GM23338 (cell line): Measurements from ENCODE around the gene ZNF217. TPM values are rescaled to one million over a fixed set of nuclear protein-coding genes. Genes with fewer than 3 reads are reported as not detected.

Source experiments
- CREB1 ChIP-seq: fragments of 250-450 bp; sonication (Bioruptor Pico); IDR thresholded peaks from 2 replicates; pipeline ENCODE4 v1.5.0; 2020; ENCODE audit warnings: low read depth, mild to moderate bottlenecking, moderate library complexity
- CTCF ChIP-seq, 2 experiments: fragments of 200-600 bp in 1 of 2; sonication (generic) in 1 of 2; conservative IDR thresholded peaks; 2 replicates each; pipeline versions ENCODE4 v1.5.1 to v1.6.1; 2016 to 2017; ENCODE audit warnings: antibody characterized with exemption in 2 of 2, low read depth in 2 of 2, mild to moderate bottlenecking in 2 of 2, moderate library complexity in 1 of 2
- ETS1 ChIP-seq: IDR thresholded peaks from 2 replicates; pipeline ENCODE4 v1.6.1; 2016; ENCODE audit warnings: antibody characterized with exemption
- EZH2 ChIP-seq: fragments of 200-600 bp; sonication (generic); IDR thresholded peaks from one replicate; pipeline ENCODE4 v1.8.0; 2017; ENCODE audit warnings: antibody characterized with exemption, mild to moderate bottlenecking, low read depth; ENCODE audit not compliant: unreplicated experiment
- STAT1 ChIP-seq: IDR thresholded peaks from one replicate; pipeline ENCODE4 v1.6.1; 2016; ENCODE audit warnings: antibody characterized with exemption; ENCODE audit not compliant: unreplicated experiment
- ZNF114 ChIP-seq: fragments of 250-450 bp; sonication (Bioruptor Pico); IDR thresholded peaks from 2 replicates; pipeline ENCODE4 v1.5.0; 2020; ENCODE audit warnings: mild to moderate bottlenecking, moderate library complexity
- ZNF331 ChIP-seq: fragments of 250-450 bp; sonication (Bioruptor Pico); IDR thresholded peaks from 2 replicates; pipeline ENCODE4 v1.5.0; 2020; ENCODE audit warnings: low read depth, mild to moderate bottlenecking, moderate library complexity
- ZNF462 ChIP-seq: fragments of 250-450 bp; sonication (Bioruptor Pico); IDR thresholded peaks from 2 replicates; pipeline ENCODE4 v1.5.0; 2020; ENCODE audit warnings: mild to moderate bottlenecking, moderate library complexity
- polyA plus RNA-seq: library from polyadenylated mRNA; unstranded; fragments of >200 nt; fragmentation: Nextera tagmentation; extraction: Ambion mirVana; gene quantifications from 2 replicates; pipeline ENCODE4 v1.2.1, GENCODE V29; 2016
- total RNA-seq: library from RNA; depleted of rRNA; stranded (reverse); fragments of >200 nt; shearing (Covaris generic); gene quantifications from 2 replicates; pipeline ENCODE4 v1.2.3, GENCODE V29; 2014

ZNF217 gene
- total and polyA plus RNA-seq, 2 experiments from 2014 or later: 32.8 to 78.0 TPM

- TF ChIP-seq ZNF462 (CRISPR knock-in tag): no peak
- no peak for TF ChIP-seq CREB1 (CRISPR knock-in tag)
- no peak for TF ChIP-seq EZH2
- TF ChIP-seq CTCF (conservative IDR thresholded peaks at IDR 0.05; ENCODE audit: low read depth in 2 of 2): no peak
- no peak for TF ChIP-seq STAT1
- TF ChIP-seq ETS1: no peak
- TF ChIP-seq ZNF114 (CRISPR knock-in tag): no peak
- TF ChIP-seq ZNF331 (CRISPR knock-in tag): no peak
Observed at GRCh38 chr20:53569606-53570307, 23.9 kb downstream of the ZNF217 start (continued).
